ENCODE results near the gene NKX2-2. TPM values are rescaled to one million over a fixed set of nuclear protein-coding genes. Genes with fewer than 3 reads are reported as not detected.
A peak's percentile ranks its signal among the peaks of the same experiment; 100 is the strongest.

Gene NKX2-2
- total RNA-seq, 1 experiment from 2014 or later: 85.1 TPM

DNA sequence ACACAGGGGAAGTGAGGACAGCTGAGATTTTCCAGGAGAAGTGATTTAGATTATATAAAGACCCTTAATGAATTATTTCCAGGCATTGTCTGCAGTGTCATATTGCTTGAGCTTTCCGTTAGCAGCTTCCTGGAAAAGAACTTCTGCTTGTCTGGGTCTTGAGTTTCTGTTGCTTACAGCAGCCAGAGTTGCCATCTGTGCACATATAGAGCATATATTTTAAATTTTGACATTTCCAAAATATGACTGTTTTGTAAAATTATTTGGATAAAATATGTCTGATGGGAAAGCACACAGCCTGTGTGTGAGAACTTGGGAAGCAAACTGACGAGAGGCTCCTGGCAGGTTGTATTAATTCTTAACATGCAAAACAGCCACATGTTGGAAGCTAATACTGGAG is 21.0 kb upstream of the NKX2-2 start:
- no peaks in the 10 kb centered on the region for H3K9me3 ChIP-seq (ENCODE audit: low read depth, low read length, poor library complexity, severe bottlenecking)
- H3K36me3 ChIP-seq (ENCODE audit: insufficient read depth, low read length, poor library complexity, severe bottlenecking): no peaks in the 10 kb centered on the region
- H3K4me1 ChIP-seq (ENCODE audit: insufficient read depth, low read length, poor library complexity, severe bottlenecking): peaks cover 7% of the 10 kb centered on the region
- no peak overlapping the region for H3K27ac ChIP-seq (ENCODE audit: low read depth, low read length, poor library complexity, severe bottlenecking)
- no peak overlapping the region for H3K4me3 ChIP-seq (ENCODE audit: low read depth, low read length, poor library complexity, severe bottlenecking)
- H3K27me3 ChIP-seq (replicated peaks; ENCODE audit: insufficient read depth, low read depth, low read length, poor library complexity): no peaks in the 10 kb centered on the region
- no TSS peak for BruUV-seq (replicated peaks)
- no peak for TF ChIP-seq EZH2 (IDR thresholded peaks at IDR 0.05; ENCODE audit: borderline replicate concordance, low read depth, low read length, poor library complexity, severe bottlenecking)
- TF ChIP-seq, protein P1, sequence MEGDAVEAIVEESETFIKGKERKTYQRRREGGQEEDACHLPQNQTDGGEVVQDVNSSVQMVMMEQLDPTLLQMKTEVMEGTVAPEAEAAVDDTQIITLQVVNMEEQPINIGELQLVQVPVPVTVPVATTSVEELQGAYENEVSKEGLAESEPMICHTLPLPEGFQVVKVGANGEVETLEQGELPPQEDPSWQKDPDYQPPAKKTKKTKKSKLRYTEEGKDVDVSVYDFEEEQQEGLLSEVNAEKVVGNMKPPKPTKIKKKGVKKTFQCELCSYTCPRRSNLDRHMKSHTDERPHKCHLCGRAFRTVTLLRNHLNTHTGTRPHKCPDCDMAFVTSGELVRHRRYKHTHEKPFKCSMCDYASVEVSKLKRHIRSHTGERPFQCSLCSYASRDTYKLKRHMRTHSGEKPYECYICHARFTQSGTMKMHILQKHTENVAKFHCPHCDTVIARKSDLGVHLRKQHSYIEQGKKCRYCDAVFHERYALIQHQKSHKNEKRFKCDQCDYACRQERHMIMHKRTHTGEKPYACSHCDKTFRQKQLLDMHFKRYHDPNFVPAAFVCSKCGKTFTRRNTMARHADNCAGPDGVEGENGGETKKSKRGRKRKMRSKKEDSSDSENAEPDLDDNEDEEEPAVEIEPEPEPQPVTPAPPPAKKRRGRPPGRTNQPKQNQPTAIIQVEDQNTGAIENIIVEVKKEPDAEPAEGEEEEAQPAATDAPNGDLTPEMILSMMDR (conservative IDR thresholded peaks at IDR 0.05; ENCODE audit: low read depth, low read length): no peak
- intact Hi-C loops (cut with micrococcal nuclease; ENCODE audit: unreplicated experiment): no loop called here
- ChIA-PET CTCF (no interaction called here), POLR2A (ENCODE audit: low non-redundant PET) (no interaction called here)
- DNase-seq (ENCODE audit: low spot score): no peak

DNA sequence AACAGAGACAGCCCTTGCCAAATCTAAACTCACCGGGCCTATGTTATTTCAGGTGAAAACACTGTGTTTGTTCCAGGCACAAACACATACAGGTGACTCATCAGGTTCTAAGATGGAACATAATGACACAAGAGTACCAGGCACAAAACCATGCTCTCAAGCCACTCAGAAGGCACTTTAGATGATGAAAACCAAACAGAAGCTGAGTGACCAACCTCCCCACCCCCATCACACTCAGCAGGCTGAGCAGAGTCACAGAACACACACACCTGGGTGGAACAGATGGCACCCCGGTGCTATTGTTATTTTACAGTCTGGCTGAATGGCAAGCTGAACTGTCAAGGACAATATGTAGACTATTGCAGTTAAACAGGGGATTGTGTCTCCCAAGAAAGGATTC is 20.6 kb upstream of the NKX2-2 start:
- Histone ChIP-seq H3K9me3 (ENCODE audit: low read depth, low read length, poor library complexity, severe bottlenecking) (no peaks in the 10 kb centered on the region), H3K27me3 (replicated peaks; ENCODE audit: insufficient read depth, low read depth, low read length, poor library complexity) (no peaks in the 10 kb centered on the region), H3K27ac (ENCODE audit: low read depth, low read length, poor library complexity, severe bottlenecking) (no peak overlapping the region), H3K4me1 (ENCODE audit: insufficient read depth, low read length, poor library complexity, severe bottlenecking) (peaks cover 11% of the 10 kb centered on the region), H3K4me3 (ENCODE audit: low read depth, low read length, poor library complexity, severe bottlenecking) (no peak overlapping the region), H3K36me3 (ENCODE audit: insufficient read depth, low read length, poor library complexity, severe bottlenecking) (no peaks in the 10 kb centered on the region)
- intact Hi-C loops (cut with micrococcal nuclease; ENCODE audit: unreplicated experiment): no loop called here
- no TSS peak for BruUV-seq (replicated peaks)
- TF ChIP-seq, protein P1 (conservative IDR thresholded peaks at IDR 0.05; ENCODE audit: low read depth, low read length): no peak
- no peak for TF ChIP-seq EZH2 (IDR thresholded peaks at IDR 0.05; ENCODE audit: borderline replicate concordance, low read depth, low read length, poor library complexity, severe bottlenecking)
- POLR2A ChIA-PET (ENCODE audit: low non-redundant PET): no interaction called here
- DNase-seq (ENCODE audit: low spot score): no peak
- CTCF ChIA-PET: no interaction called here

DNA sequence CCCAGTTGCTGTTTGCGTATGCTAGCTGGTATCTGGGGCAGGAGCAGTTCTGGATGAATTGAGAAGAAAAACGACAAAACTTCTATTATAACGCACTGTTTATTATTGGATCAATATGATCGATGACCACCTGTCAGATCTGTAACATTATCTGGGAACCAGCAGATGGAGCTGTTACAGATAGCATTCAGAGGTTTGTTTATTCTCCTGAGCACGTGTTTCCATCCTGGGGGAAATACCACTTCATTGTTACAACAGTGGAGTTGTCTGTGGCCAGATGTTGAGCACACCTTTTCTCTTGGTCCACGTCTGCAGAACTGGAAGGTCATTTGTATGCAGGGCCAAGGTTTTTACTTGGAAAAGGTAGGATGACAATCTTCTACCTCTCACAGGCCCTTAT is 16.0 kb upstream of the NKX2-2 start:
- no TSS peak for BruUV-seq (replicated peaks)
- Histone ChIP-seq H3K4me3 (ENCODE audit: low read depth, low read length, poor library complexity, severe bottlenecking) (no peak overlapping the region), H3K27me3 (replicated peaks; ENCODE audit: insufficient read depth, low read depth, low read length, poor library complexity) (no peaks in the 10 kb centered on the region), H3K36me3 (ENCODE audit: insufficient read depth, low read length, poor library complexity, severe bottlenecking) (no peaks in the 10 kb centered on the region), H3K27ac (ENCODE audit: low read depth, low read length, poor library complexity, severe bottlenecking) (no peak overlapping the region), H3K9me3 (ENCODE audit: low read depth, low read length, poor library complexity, severe bottlenecking) (no peaks in the 10 kb centered on the region), H3K4me1 (ENCODE audit: insufficient read depth, low read length, poor library complexity, severe bottlenecking) (peaks cover 13% of the 10 kb centered on the region)
- ChIA-PET POLR2A (ENCODE audit: low non-redundant PET) (no interaction called here), CTCF (interaction anchor here (0.8 to 1.1 kb wide), 5 partner anchors 10 to 86 kb away, joined by 3 to 8 read pairs (median 4); no protein-coding TSS in a partner anchor)
- TF ChIP-seq, protein P1 (conservative IDR thresholded peaks at IDR 0.05; ENCODE audit: low read depth, low read length): peak; percentile 81
- TF ChIP-seq EZH2 (IDR thresholded peaks at IDR 0.05; ENCODE audit: borderline replicate concordance, low read depth, low read length, poor library complexity, severe bottlenecking): no peak
- DNase-seq (ENCODE audit: low spot score): peak; percentile 45
- intact Hi-C loops (cut with micrococcal nuclease; ENCODE audit: unreplicated experiment): loop anchor here (2.0 to 5.0 kb wide), 2 partner anchors 41 to 87 kb away; no protein-coding TSS in a partner anchor
